Measurements from ENCODE around the gene TBCD.
"Not testable (repeated sequence)": the region's sequence is repeated elsewhere in the genome, so short reads cannot be mapped to it uniquely, and the experiment has no call there.

The TBCD gene

DNA sequence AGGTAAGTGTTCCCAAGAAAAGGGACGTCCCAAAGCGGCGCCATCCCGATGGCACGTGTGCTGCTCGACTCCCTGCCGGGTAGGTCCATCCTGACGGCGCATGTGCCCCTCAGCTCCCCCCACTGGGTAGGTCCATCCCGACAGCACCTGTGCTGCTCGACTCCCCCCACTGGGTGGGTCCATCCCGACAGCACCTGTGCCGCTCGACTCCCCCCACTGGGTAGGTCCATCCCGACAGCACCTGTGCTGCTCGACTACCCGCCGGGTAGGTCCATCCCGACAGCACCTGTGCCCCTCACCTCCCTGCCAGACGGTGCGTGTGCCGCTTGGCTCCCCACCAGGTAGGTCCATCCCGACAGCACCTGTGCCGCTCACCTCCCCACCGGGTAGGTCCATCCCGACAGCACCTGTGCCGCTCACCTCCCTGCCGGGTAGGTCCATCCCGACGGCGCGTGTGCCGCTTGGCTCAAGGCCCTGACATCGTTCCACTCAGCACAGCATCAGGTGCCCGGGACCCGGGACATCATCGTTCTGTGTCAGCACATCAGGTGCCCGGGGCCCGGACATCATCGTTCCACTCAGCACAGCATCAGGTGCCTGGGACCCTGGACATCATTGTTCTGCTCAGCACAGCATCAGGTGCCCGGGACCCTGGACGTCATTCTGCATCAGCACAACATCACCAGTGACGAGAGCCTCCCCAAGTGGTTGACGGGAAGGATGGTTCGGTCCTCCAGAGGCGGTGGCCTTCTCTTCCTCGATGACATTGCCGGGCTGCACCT lies 22.2 kb upstream of the TBCD start:
- in situ Hi-C loops (cut with HindIII; ENCODE audit: low sequenced_read_pairs) = no loop called here

DNA sequence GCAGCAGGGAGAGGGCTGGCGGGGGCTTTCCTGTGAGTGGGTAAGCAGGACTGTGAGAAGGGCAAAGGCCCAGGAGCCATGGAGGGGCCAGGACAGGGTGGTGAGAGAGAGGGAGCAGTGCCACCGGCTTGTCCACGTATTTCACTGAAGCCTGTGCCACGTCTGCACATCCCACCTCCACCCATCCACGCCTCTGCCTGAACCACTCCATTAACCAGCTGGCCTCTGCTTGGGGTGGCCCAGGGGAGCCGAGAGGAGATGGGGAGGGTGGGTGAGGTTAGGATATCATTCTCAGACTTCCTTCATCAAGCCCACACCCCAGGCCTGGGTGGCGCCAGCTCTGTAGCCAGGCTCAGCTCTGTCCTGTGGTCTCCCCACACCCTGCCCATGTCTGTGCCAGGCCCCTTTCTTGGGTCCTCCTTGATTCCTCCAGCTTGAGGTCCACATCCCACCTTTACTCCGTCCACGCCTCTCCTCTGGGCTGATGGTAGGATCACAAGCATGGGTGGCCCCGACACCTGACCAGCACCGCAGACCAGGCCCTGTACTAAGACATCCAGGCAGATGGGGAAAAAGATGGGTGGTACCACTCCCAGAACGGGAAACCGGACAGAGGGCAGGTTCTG lies 19.6 kb upstream of the TBCD start:
- in situ Hi-C loops (cut with HindIII; ENCODE audit: low sequenced_read_pairs) = no loop called here

DNA sequence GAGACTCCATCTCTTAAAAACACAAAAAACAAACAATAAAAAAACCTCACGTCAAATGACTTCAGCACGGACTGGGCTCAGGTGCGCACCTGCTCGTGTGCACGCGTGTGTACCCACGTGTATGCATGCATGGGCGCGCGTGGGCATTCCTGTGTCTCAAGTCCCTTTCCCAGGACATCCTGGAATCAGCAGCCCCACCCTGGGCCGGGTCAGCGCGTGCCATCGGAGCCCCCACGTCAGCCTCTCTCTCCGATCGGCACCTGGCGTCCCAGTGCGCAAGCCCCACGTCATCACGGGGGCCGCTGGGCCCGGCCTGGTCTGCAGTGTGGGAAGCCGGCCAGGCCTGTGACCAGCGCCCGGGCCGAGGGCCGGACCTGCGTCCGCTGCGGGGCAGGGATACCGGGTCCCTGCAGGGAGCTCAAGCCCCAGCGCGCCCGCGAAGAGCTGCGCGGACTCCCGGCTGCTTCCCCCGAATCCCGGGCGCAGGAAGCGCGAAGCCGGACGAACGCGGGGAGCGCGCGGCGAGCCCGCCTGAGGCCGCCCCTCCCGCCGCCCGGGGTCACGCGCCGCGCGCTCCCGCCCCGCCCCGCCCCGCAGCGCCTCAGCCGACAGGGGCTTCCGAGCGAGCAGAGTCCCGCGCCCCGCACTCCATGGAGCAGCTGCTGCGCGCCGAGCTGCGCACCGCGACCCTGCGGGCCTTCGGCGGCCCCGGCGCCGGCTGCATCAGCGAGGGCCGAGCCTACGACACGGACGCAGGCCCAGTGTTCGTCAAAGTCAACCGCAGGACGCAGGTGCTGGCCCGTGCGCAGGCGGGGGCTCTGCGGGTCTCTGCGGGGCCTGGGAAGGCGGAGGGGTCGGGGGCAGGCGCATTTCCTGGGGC lies 16.6 kb upstream of the TBCD start, which contains the start of gene FN3K:
FN3K (plus strand) TSS at position 629 of the 880 bp plus-strand sequence; CDS start at position 651, 22 bp downstream.
- in situ Hi-C loops (cut with HindIII; ENCODE audit: low sequenced_read_pairs) = no loop called here

DNA sequence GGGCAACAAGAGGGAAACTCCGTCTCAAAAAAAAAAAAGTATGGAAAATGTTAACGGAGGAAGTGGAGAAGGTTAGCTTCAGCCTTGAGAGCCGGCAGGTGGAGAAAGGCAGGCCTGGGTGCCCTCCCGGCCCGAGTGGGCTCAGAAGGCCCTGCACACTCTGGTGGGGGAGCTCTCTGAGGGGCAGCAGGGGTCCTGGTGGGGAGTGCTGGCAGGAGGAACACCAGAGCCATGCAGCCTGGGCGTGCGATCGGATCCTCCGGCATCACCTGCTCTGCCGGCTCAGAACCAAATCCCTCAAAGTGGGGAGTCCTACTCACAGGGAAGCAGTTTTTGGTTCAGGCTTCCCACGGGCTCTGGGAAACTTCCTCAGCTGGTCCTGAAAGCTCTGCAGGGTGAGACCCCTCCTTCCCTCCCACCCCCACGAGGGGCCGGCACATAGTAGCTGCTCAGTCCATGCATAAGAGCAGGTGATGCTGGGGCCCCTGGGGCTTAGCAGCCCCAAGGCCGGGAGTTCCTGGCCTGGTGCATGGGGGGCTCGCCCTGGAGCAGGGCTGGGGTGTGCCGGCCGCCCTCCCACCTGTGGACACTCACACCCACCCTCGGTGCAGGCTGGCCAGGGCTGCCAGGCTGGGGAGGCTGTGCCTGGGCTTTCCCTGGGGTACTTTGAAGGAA lies 15.2 kb upstream of the TBCD start:
- in situ Hi-C loops (cut with HindIII; ENCODE audit: low sequenced_read_pairs) = no loop called here

DNA sequence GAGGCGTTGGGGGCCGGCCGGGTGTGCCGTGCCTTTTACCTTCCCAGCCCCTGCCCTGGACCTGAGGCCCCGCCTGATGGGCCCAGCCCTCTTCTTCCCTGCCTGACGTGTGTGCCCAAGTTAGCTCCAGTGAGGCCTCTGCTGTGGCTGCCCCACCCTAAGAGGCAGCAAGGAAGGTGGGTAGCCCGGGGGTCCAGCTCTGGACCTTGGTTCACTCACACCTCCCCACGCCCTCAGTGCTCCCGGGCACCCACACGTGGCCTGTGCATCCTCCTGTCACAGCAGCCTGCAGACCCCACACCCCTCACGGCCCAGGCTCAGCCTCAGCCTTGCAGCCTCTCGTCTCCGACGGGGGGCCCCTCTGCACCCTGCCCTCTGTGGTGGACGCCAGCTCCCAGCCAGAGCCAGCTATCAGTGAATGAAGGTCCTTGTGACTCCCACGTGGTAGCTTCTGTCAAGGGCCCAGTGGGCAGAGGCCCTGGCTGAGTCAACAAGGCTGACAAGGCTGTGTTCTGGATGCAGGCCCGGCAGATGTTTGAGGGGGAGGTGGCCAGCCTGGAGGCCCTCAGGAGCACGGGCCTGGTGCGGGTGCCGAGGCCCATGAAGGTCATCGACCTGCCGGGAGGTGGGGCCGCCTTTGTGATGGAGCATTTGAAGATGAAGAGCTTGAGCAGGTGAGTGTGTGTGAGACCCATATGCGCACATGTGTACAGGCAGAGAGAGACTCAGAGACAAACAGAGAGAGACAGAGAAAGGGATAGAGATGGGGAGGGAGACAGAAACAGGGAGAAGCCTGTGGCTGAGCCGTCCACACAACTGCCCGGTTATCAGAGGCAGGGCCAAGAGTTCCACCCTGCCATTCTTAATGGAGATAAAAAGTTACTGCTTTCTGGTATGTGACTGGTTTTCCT lies 13.6 kb upstream of the TBCD start:
- in situ Hi-C loops (cut with HindIII; ENCODE audit: low sequenced_read_pairs) = no loop called here

DNA sequence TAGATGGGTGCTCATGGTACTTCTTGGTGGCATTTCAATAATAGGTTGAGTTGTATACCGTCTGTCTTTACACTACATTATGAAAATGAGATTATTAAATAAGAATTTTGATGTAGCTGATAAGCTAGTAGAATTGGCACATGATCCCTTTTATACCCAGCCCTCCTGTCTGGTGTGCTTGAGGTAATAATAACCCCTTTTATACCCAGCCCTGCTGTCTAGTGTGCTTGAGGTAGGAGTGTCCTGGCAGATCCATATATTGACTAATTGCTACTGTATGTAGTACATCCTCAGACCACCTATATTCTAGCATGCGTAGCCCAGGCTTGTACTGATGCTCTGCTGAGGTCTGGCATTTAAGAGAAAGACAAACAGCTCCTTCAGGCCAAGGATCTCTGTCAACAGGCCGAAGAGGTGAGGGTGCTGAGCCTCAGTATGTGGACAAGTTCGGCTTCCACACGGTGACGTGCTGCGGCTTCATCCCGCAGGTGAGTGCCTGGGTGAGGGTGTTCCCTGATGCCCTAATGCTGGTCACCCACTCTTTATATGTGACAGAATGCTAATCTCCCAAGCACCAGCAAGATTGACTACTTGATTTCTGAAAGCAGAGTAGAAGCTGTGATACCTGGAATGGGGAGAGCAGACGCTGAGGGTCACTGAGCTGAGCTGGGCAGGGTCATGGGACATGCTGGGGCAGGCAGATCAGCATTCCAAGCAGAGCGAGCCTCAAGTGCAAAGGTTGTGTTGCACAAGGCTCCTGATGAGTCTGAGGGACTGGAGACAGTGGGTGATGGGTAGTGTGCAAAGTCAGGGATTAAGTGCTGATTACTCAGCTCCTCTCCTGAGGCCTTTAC lies 10.7 kb upstream of the TBCD start:
- in situ Hi-C loops (cut with HindIII; ENCODE audit: low sequenced_read_pairs) = no loop called here

DNA sequence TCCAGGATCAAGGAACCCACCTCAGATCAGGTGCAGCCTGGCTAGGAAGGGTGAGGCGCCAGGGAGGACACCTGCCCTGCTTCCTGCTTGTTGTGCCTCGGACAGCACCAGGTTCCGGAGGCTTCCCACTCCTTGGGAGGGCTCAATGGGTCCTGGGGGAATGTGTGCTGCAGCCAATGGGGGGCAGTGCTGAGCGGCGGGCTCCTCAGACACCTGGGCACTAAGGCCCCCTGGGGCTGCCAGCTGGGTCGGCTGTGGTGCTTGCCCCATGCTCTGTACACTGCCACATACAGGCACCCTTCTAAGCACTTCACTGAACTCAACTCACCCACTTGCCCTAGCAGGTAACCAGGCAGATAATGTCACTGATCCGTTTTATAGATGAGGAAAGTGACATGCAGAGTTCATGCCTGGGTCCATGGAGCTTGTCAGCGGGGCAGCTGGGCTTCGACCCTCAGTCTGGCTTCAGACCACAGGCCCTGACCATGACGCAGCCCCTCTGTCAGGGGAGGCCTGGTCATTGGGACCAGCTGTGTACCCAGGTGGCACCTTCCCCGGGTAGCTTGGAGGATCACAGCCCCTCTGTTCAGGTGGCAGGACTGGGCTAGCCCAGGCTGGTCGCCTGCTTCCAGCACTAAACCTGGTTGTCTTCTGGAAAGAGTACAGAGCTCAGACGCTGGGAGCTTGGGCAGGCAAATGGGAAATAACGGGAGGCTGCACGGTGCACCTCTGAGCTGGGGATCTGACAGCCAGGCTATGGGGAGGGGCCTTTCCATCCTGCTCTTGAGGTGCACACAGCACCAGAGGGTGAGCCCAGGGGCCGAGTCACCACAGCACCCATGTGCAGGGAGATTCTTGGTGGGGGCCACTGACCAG lies 8.3 kb upstream of the TBCD start:
- in situ Hi-C loops (cut with HindIII; ENCODE audit: low sequenced_read_pairs) = no loop called here

DNA sequence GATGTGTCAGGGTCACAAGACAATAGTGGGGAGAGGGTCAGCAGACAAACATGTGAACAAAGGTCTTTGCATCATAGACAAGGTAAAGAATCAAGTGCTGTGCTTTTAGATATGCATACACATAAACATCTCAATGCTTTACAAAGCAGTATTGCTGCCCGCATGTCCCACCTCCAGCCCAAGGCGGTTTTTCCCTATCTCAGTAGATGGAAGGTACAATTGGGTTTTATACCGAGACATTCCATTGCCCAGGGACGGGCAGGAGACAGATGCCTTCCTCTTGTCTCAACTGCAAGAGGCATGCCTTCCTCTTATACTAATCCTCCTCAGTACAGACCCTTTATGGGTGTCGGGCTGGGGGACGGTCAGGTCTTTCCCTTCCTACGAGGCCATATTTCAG lies 7.1 kb upstream of the TBCD start:
- in situ Hi-C loops (cut with HindIII; ENCODE audit: low sequenced_read_pairs) = not testable (repeated sequence)

DNA sequence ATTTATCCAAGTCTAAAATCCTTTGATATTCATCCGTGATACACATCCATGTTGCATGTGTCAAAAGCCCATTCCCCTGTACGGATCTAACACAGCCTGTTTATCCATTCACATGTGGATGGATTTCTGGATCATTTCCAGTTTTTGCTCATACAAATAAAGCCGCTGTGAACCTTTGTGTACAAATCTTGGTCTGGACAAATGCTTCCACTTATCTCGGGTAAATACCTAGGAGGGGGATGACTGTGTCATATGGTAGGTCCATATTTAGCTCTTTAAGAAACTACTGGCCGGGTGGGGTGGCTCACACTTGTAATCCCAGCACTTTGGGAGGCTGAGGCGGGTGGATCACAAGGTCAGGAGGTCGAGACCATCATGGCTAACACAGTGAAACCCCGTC lies 6.3 kb upstream of the TBCD start:
- in situ Hi-C loops (cut with HindIII; ENCODE audit: low sequenced_read_pairs) = no loop called here

DNA sequence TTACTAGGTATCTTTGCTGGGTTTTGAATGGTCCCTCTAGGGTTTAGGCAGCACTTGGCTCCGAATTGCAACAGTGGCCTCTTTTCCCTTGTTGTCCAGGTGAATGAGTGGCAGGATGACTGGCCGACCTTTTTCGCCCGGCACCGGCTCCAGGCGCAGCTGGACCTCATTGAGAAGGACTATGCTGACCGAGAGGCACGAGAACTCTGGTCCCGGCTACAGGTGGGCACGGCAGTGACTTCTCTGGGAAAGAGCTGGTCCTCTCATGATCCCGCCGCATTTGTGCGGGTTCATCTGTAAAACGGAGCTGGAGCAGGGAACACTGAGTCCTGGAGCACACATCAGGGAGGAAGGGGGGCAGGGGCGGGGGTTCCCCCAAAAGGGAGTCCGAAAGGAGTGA lies 3.1 kb upstream of the TBCD start:
- in situ Hi-C loops (cut with HindIII; ENCODE audit: low sequenced_read_pairs) = no loop called here

DNA sequence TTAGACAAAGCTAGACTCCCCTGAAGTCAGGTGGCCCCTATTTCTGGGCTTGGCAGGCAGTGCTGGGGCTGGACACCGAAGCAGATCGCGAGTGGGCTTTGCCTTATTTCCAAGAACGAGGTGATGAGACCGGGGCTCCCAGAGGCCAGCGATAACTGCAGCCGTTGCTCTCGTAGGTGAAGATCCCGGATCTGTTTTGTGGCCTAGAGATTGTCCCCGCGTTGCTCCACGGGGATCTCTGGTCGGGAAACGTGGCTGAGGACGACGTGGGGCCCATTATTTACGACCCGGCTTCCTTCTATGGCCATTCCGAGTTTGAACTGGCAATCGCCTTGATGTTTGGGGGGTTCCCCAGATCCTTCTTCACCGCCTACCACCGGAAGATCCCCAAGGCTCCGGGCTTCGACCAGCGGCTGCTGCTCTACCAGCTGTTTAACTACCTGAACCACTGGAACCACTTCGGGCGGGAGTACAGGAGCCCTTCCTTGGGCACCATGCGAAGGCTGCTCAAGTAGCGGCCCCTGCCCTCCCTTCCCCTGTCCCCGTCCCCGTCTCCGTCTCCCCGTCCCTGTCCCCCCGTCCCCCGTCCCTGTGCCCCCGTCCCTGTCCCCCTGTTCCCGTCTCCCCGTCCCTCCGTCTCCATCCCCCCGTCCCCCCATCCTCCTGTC lies 1.5 kb upstream of the TBCD start:
- in situ Hi-C loops (cut with HindIII; ENCODE audit: low sequenced_read_pairs) = no loop called here

DNA sequence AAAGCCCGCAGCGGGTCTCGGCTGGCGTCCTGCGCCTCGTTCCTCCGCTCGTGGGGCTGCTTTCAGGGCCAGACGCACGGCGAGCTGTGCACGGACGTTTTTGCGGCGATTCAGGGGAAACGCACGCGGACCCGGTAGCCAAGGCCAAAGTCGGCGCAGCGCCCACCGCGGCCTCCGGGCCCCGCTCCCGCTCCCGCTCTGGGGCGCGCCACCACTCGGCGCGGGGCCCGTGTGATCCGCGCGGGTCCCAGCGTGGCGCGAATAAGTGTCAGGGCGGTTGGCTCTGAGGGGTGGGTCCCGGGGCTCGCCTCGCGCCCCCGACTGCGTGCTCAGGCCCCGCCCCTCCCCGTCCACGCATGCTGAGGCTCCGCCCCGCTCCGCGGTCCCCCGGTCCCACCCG lies 694 bp upstream of the TBCD start:
- in situ Hi-C loops (cut with HindIII; ENCODE audit: low sequenced_read_pairs) = no loop called here

DNA sequence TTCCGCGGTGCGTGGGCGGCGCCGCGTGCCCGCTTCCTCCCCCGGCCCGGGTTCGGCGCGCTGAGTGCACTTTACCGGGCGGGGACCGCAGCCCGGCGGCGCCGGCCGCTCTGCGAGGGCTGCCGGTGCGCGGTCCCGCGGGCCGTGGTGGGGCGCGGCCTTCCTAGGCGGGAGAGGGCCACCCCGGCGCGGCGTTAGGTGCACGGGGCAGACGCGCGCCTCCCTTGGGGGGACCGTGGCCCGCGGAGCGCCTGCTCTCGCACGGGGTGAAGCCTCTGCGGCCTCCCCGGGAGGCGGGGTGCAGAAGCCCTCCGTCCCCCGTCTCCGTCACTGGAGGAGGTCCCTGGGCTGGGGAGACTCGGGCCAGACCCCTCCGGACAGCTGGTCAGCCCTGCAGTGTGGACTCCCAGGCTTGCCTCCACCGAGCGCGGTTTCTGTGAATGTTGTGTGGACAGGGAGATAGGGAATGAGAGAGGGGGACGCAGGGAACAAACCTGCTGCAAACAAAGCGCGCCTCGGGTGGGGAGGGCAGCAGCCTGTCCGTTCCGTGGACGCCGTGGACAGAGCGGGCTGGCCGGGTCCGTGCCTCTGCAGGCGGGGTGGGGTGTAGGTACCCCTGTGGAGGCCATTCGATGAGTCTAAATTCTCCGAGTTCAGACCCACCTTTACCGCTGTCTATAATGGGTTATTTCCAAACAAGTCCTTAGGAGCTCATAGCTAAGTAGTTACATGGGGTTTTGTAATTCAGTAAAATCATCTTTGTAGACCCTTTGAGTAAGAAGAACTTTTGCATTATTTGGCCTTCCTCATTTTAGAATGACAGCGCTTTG lies 721 bp downstream of the TBCD start:
- in situ Hi-C loops (cut with HindIII; ENCODE audit: low sequenced_read_pairs) = no loop called here

DNA sequence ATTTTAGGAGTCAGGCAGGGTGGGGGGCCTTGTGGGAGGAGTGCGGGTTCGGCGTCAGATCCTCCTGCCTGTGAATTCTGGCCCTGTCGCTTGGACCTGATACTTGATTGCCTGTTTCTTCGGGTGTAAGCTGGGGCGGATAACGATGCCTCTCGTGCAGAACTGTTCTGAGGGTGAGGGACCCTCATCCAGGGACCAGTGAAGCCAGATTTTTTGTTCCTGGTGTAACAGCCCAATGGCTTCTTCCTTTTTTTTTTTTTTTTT lies 1.3 kb downstream of the TBCD start:
- in situ Hi-C loops (cut with HindIII; ENCODE audit: low sequenced_read_pairs) = no loop called here

DNA sequence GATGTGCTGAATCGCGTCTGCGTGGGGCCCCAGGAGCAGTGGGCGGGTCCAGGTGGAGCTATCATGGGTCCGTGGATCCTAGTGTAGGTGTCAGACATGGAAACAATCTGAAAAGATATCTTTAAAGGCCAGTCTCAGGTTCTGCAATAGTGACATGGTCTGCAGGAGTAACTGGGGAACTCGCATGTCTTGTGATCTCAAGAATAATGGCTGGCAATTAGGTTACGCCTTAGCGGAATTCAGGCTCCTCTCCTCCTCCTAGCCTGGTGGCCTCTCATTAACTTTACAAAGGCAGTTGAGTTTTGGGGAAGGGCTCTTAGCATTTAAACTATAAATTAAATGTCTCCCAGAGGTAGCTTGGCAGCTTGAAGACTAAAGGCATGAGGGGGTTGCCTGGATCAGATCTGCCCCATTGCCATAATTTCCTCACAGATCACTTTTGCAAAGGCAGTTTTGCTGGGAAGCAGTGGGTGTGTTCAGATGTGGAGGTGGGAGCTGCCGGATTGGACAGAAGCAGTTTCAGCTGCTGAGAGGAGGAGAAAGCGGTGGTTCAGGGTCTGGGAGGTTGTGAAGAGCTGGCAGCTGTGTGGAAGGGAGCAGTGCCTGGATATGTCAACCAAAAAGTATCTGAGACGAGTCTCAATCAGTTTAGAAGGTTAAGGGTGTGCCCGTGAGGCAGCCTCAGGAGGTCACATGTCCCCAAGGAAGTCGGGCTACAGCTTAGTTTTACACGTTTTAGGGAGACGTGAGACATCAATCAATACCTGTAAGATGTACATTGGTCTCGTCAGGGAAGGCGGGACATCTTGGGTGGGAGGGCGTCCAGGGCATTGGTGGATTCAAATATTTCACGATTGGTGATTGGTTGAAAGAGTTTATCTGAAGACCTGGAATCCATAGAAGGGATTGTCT lies 2.7 kb downstream of the TBCD start:
- in situ Hi-C loops (cut with HindIII; ENCODE audit: low sequenced_read_pairs) = no loop called here

DNA sequence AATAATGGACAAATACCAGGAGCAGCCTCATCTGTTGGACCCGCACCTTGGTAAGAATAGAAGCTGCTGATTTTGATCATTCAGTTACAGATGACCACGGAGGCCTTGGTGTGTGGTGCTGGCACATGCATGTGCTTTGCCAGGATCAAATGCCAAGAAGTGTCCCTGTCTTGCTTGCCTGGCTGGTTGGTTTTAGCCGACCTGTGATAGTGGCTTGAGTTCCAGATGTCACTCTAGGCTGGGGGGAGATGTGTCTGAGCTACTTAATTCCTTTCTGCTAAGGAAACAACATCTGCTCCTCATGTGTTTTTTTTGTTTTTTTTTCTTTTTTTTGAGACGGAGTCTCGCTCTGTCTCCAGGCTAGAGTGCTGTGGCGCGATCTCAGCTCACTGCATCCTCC lies 4.3 kb downstream of the TBCD start:
- in situ Hi-C loops (cut with HindIII; ENCODE audit: low sequenced_read_pairs) = no loop called here

Measured in DLD1 (cell line).